Measurements from ENCODE around the gene S1PR1.

GRCh38 chr1:101220906-101221305 lies 15.9 kb upstream of the S1PR1 start:
- no peak for TF ChIP-seq POLR2A (IDR thresholded peaks at IDR 0.05)
- no peak for TF ChIP-seq POLR2AphosphoS5 (IDR thresholded peaks at IDR 0.05)
